K562 (cell line): ENCODE measurements around the gene RAB3GAP2.

ENCODE experiments used
- TEAD4 ChIP-seq, 2 experiments: sonication (generic) in 1 of 2; formaldehyde crosslinking in 1 of 2; IDR thresholded peaks; 2 replicates each; pipeline versions ENCODE4 v1.6.1 to v1.8.0; 2012 to 2022; ENCODE audit warnings: borderline replicate concordance in 1 of 2, inconsistent platforms in 1 of 2, low read length in 1 of 2, mild to moderate bottlenecking in 1 of 2, missing genetic modification reagents in 1 of 2
- ZSCAN32 ChIP-seq: fragments of 450-650 bp; formaldehyde crosslinking; IDR thresholded peaks from 2 replicates; pipeline ENCODE4 v1.4.0; 2020; ENCODE audit warnings: mild to moderate bottlenecking, moderate library complexity
- TF ChIP-seq, protein P1 (sequence below): sonication (generic); formaldehyde crosslinking; IDR thresholded peaks from 2 replicates; pipeline ENCODE4 v1.8.0; 2022; ENCODE audit warnings: mild to moderate bottlenecking, missing genetic modification reagents
- TF ChIP-seq, protein P2 (sequence below), 3 experiments: fragments of 200-800 bp in 1 of 3; sonication (Bioruptor generic) in 1 of 3; sonication (generic) in 1 of 3; formaldehyde crosslinking in 1 of 3; IDR thresholded peaks; 2 replicates each; pipeline versions ENCODE4 v1.6.1 to v1.8.0; 2016 to 2022; ENCODE audit warnings: mild to moderate bottlenecking in 2 of 3, missing compliant biosample characterization in 2 of 3, missing genetic modification characterization in 2 of 3, missing genetic modification reagents in 1 of 3

DNA sequence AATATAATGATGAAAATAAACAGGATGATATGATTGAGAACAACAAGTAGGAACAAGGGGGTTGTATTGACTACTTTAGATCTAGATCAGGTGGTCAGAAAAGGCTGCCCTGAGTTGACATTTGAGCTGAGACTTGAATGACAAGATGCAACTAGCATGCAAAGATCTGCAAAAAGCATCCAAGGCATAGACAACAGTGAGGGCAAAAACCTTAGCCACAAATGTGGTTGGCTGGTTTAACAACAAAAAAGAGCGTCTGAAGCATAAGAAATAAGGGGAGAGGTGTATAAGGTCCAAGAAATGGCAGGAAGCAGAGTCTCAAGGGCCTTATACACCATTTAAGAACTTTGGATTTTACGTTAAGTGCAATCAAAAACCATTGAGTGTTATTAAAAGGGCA is 3.2 kb downstream of the RAB3GAP2 start:
- TF ChIP-seq, protein P1, sequence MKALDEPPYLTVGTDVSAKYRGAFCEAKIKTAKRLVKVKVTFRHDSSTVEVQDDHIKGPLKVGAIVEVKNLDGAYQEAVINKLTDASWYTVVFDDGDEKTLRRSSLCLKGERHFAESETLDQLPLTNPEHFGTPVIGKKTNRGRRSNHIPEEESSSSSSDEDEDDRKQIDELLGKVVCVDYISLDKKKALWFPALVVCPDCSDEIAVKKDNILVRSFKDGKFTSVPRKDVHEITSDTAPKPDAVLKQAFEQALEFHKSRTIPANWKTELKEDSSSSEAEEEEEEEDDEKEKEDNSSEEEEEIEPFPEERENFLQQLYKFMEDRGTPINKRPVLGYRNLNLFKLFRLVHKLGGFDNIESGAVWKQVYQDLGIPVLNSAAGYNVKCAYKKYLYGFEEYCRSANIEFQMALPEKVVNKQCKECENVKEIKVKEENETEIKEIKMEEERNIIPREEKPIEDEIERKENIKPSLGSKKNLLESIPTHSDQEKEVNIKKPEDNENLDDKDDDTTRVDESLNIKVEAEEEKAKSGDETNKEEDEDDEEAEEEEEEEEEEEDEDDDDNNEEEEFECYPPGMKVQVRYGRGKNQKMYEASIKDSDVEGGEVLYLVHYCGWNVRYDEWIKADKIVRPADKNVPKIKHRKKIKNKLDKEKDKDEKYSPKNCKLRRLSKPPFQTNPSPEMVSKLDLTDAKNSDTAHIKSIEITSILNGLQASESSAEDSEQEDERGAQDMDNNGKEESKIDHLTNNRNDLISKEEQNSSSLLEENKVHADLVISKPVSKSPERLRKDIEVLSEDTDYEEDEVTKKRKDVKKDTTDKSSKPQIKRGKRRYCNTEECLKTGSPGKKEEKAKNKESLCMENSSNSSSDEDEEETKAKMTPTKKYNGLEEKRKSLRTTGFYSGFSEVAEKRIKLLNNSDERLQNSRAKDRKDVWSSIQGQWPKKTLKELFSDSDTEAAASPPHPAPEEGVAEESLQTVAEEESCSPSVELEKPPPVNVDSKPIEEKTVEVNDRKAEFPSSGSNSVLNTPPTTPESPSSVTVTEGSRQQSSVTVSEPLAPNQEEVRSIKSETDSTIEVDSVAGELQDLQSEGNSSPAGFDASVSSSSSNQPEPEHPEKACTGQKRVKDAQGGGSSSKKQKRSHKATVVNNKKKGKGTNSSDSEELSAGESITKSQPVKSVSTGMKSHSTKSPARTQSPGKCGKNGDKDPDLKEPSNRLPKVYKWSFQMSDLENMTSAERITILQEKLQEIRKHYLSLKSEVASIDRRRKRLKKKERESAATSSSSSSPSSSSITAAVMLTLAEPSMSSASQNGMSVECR (CRISPR knock-in tag), result no peak
- TF ChIP-seq, protein P2, sequence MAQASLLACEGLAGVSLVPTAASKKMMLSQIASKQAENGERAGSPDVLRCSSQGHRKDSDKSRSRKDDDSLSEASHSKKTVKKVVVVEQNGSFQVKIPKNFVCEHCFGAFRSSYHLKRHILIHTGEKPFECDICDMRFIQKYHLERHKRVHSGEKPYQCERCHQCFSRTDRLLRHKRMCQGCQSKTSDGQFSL (CRISPR knock-in tag; IDR thresholded peaks at IDR 0.05), result no peak
- TF ChIP-seq, protein P2 (tag; IDR thresholded peaks at IDR 0.05), result no peak
- TF ChIP-seq TEAD4 (IDR thresholded peaks at IDR 0.05; ENCODE audit: low read length) (no peak), TEAD4 (CRISPR knock-in tag; IDR thresholded peaks at IDR 0.05; ENCODE audit: borderline replicate concordance) (no peak), ZSCAN32 (CRISPR knock-in tag) (no peak)
